Activated CD4-positive, CD25-positive, alpha-beta regulatory T cell treated with anti-CD3 and anti-CD28 coated beads, Interleukin-2, amount 50 U/mL, for 24 hours (primary cell): Measurements from ENCODE around the gene PSMB7.

Source experiments
- ATAC-seq, 2 donors: fragments of 150-1000 bp; cut with Tn5 transposase; one replicate each; pipeline ENCODE4 v1.10.0; 2021; ENCODE audit warnings: mild to moderate bottlenecking in 1 of 2, moderate library complexity in 1 of 2

The PSMB7 gene

GRCh38 chr9:124415102-124415851 lies at the start of gene PSMB7:
PSMB7 (minus strand) TSS chr9:124415442; CDS start chr9:124415425, 17 bp downstream.
- peak; percentile 92 to 94 for ATAC-seq

GRCh38 chr9:124462739-124463138 lies 47.5 kb upstream of the PSMB7 start:
- no peak for ATAC-seq

GRCh38 chr9:124458441-124458840 lies 43.2 kb upstream of the PSMB7 start:
- no peak for ATAC-seq

GRCh38 chr9:124457887-124458431 lies 42.7 kb upstream of the PSMB7 start:
- ATAC-seq: no peak

GRCh38 chr9:124457079-124457886 lies 42.0 kb upstream of the PSMB7 start:
- ATAC-seq: no peak

GRCh38 chr9:124456341-124457078 lies 41.3 kb upstream of the PSMB7 start:
- ATAC-seq: no peak

DNA sequence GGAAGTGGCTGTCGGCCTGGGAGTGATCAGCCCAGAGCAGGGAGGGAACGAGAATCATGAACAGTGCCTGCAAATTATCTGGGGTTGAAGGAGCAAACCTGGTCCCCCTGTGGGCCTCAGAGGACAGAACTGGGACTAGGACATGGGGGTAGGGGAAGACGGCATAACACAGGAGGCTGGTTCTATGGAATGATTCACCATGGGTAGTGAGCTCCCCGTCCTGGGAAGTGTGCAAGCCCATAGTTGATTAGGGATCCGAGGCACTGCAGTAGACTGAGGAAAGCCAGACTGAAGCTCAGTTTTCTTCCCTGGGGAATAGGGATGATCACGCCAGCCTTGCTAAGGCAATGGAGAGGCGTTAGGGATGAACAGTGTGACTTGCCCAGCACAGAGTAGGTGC lies 40.6 kb upstream of the PSMB7 start:
- no peak for ATAC-seq

DNA sequence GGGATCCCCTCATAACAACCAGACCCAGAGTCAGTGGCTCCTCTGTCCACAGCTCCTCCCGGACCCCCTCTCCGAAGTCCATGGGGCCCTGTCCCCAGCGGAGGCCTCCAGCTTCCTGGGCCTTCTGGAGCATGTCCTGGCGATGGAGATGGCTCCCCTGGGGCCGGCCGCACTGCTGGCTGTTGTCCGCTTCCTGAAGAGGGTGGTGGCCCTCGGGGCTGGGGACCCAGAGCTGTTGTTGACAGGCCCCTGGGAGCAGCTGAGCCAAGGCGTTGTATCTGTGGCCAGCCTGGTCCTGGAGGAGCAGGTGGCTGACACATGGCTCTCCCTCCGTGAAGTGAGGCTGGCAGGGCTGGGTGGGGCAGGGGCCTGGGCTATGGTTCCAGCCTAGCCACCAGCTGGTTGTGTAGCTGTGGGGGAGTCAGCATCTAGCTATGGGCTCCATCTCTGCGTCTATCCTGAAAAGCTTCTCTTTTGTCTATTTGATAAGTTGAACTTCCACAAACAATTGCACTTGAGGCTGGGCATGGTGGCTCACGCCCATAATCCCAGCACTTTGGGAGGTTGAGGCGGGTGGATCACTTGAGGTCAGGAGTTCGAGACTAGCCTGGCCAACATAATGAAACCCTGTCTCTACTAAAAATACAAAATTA lies 39.7 kb upstream of the PSMB7 start:
- no peak for ATAC-seq

- ATAC-seq: no peak
Measured at GRCh38 chr9:124454296-124454695, 39.1 kb upstream of the PSMB7 start.

DNA sequence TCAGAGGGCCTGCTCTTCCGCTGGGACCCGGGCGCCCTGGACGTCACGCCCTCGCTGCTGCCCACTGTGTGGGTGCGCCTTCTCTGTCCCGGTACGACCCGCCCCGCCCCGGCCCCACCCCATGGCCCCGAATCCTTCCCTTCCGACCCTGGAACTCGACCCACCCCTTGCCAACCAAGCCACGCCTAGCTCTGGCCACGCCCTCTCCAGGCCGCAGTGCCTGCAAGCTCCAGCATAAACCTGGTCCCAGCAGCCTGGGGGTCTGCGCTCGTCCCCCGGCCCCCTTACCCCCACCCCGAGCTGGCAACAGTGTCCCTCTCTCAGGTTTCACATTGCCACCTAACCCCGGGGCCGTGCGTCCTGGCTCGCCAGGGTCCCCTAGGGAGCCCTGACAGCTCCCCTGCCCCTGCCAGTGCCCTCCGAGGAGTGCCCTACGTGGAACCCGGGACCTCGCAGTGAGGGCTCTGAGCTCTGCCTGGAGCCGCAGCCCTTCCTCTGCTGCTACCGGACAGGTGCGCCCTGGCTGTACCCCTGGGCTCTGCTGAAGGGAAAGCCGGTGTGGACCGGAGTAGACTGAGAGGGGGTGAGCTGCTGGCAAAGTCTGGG lies 38.4 kb upstream of the PSMB7 start:
- no peak for ATAC-seq

DNA sequence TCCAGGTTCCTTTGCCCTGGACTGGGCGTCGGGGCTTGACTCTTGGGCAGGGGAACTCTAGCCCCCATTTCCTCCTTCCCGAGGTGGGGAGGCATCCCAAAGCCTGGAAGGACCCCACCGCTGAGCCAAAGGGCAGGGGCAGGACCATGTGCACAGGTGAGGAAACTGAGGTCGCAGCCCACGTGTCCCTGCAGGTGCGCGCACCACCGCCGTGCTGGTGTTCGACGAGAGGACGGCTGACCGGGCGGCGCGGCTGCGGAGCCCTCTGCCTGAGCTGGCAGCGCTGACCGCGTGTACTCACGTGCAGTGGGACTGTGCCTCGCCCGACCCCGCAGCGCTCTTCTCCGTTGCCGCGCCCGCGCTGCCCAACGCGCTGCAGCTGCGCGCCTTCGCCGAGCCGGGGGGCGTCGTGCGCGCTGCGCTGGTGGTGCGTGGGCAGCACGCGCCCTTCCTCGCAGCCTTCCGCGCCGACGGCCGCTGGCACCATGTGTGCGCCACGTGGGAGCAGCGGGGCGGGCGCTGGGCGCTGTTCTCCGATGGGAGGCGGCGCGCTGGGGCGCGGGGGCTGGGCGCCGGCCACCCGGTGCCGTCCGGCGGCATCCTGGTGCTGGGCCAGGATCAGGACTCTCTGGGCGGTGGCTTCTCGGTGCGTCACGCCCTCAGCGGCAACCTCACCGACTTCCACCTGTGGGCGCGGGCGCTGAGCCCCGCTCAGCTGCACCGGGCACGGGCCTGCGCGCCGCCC lies 37.8 kb upstream of the PSMB7 start:
- no peak for ATAC-seq

- ATAC-seq: no peak
Measured at GRCh38 chr9:124452326-124452725, 37.1 kb upstream of the PSMB7 start.

DNA sequence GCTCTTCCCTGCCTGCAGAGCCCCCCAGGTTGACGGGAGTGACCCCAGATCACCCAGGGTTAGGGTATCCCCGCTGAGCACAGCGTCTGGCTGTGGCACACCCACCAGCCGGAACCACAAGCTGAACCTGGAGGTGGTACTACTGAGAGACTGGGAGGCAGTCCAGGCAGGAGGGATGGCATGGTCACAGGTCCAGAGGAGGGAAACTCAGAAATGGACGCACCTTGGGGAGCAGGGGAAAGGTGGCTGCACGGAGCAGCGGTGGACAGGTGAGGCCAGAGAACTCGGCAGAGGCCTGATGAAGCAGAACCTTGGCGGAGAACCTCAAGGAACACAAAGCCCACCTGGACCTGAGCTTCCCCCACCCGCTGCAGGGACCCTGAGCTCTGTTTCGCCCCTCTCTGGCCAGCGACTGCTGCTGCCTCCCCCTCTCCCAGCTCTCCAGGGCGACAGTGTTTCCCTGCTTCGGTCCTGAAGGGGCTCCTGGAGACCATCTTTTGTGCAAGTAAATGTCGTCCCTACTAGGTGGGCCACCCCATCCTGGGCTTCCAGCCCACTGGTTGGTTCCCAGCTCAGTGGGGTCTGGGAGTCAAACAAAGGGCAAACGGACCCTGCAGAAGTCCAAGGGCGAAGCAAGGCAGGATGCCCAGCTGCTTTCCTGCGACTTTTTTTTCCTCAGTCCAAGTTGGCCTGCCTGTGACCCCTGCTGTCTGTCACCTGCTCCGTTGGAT lies 35.9 kb upstream of the PSMB7 start:
- ATAC-seq: no peak

GRCh38 chr9:124450241-124450924 lies 35.1 kb upstream of the PSMB7 start, which contains the start of gene ADGRD2:
ADGRD2 (plus strand) TSS chr9:124450451; CDS start chr9:124451667, 1,216 bp downstream.
- ATAC-seq: no peak

DNA sequence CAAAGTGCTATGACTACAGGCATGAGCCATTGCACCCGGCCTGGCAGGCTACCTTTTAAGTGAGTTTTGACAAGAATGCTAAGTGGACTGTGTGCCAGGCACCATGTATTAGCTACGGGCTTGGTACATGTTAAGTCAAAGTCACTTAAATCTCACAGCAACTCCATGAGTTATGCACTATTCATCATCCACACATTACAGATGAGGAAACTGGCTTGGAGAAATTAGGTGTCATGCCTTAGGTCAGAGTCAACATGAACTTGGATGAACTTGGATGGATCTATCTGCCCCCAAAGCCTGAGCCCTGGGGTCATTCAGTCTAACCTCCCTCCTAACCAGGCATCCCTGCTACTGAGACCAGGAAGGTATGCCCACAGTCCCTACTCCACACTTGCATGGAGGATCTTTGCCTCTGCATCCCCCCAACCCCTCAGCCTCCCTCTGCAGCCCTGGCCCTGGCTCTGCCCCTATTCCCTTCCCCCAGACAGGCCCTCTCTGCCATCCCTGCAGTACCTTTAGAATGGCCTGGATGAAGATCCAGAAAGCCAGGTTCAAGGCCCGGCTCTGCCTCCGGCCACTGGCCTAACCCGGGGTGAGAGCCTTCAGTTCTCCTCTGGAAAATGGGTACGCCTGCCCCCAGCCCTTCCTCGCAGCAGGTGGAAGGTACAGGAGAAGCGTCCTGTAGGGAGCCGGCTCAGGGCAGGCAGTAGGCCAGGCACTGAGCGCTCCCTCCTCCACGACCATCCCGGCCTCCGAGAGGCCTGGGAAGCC lies 34.3 kb upstream of the PSMB7 start:
- ATAC-seq: no peak

DNA sequence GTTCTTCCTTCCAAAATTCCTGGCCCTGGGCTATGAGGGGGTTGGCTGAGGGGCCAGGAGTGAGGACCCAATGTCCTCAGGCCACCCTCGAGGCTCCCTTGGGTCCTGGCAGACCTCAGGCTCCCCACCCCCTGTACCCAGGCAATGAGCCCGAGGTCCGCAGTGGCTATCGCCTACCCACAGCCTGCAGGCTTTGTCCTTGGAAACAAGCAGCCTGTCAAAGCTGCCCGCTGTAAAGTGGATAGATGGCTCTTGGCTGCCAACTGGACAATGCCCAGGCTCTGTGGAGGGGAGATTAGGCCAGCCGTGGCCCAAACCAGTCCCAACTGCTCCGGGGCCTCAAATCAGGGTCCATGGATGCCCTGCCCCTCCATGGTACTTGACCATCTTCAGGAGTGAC lies 32.8 kb upstream of the PSMB7 start:
- no peak for ATAC-seq

DNA sequence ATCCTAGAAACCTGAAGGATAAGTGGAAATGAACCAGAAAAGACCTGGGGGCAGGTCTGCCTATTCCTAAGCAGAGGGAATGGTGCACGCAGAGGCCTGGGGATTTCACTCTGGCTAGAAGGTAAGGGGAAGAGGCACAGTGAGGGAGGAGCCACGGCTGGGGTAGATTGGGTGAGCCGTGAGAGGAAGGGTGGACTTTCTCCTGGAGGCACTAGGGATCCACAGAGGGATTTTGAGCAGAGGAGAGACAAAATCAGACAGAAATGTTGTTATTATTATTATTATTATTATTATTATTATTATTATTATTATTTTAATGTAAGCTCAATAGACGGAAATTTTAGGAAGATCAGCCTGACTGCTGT lies 32.0 kb upstream of the PSMB7 start:
- no peak for ATAC-seq

DNA sequence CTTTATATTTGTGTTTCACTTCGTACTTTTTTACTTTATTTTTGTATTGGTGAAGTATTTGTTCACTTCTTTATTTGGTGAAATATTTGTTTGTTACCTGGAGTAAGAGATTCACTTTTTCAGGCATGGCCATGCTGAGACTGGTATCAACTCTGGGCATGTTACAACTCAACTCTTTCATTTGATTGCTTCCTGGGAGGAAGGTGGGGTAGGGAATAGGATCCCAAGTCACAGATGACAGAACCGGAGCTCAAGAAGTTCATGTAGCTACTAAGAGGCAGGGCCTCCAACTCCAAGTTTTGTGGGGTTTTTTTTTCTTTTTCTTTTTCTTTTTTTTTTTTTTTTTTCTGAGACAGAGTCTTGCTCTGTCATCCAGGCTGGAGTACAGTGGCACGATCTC lies 28.9 kb upstream of the PSMB7 start:
- no peak for ATAC-seq

GRCh38 chr9:124443625-124444024 lies 28.4 kb upstream of the PSMB7 start:
- ATAC-seq: no peak
